ENCODE data around the gene PPP1R3F.
"Not testable (repeated sequence)": the region's sequence is repeated elsewhere in the genome, so short reads cannot be mapped to it uniquely, and the experiment has no call there.

Gene PPP1R3F

GRCh38 chrX:49316085-49316484, 46.5 kb downstream of the PPP1R3F start:
- no peak for DNase-seq (ENCODE audit: low spot score)

GRCh38 chrX:49321737-49322136, 52.1 kb downstream of the PPP1R3F start, which contains the start of gene GAGE12J:
GAGE12J (plus strand) TSS chrX:49322037; CDS start chrX:49323194, 1,157 bp downstream.
- DNase-seq (ENCODE audit: low spot score), result not testable (repeated sequence)

GRCh38 chrX:49322266-49322665, 52.7 kb downstream of the PPP1R3F start:
- DNase-seq (ENCODE audit: low spot score), result not testable (repeated sequence)

GRCh38 chrX:49323735-49324134, 54.1 kb downstream of the PPP1R3F start:
- not testable (repeated sequence) for DNase-seq (ENCODE audit: low spot score)

GRCh38 chrX:49330421-49330820, 60.8 kb downstream of the PPP1R3F start:
- DNase-seq (ENCODE audit: low spot score), result not testable (repeated sequence)

- DNase-seq (ENCODE audit: low spot score), result not testable (repeated sequence)
Observed at GRCh38 chrX:49331282-49331681, 61.7 kb downstream of the PPP1R3F start, which contains the start of gene GAGE13. GAGE13 (plus strand) TSS chrX:49331582; CDS start chrX:49332738, 1,156 bp downstream.

GRCh38 chrX:49331841-49332240, 62.2 kb downstream of the PPP1R3F start:
- not testable (repeated sequence) for DNase-seq (ENCODE audit: low spot score)
